Ascending aorta (tissue), 2 donors: ENCODE results near the gene PRKAG1. TPM values are rescaled to one million over a fixed set of nuclear protein-coding genes. Genes with fewer than 3 reads are reported as not detected.

Source experiments
- DNase-seq, 2 donors: peaks; one replicate each; pipeline ENCODE4 v3.0.0-alpha.2; 2019; ENCODE audit warnings: low spot score in 2 of 2
- H3K27ac ChIP-seq, 2 donors: fragments of 200-600 bp; sonication (generic); one replicate each; pipeline ENCODE4 v1.5.1; 2016 to 2017; ENCODE audit warnings: mild to moderate bottlenecking in 1 of 2
- H3K27me3 ChIP-seq: fragments of 200-600 bp; sonication (generic); one replicate; pipeline ENCODE4 v1.5.1; 2017
- H3K36me3 ChIP-seq, 2 donors: fragments of 200-600 bp; sonication (generic); one replicate each; pipeline ENCODE4 v1.5.1; 2016
- H3K4me1 ChIP-seq, 2 donors: fragments of 200-600 bp; sonication (generic); one replicate each; pipeline ENCODE4 v1.5.1; 2016 to 2017; ENCODE audit warnings: mild to moderate bottlenecking in 1 of 2
- H3K4me3 ChIP-seq, 2 donors: fragments of 200-600 bp; sonication (generic); one replicate each; pipeline ENCODE4 v1.5.1; 2016 to 2017; ENCODE audit warnings: mild to moderate bottlenecking in 1 of 2
- H3K9me3 ChIP-seq, 2 donors: fragments of 200-600 bp; sonication (generic); one replicate each; pipeline ENCODE4 v1.5.1; 2016
- intact Hi-C: fragments of 100-400 bp; cut with DNase I; formaldehyde crosslinking; loops from one replicate; pipeline ENCODE4 v1.15.1; 2023
- total RNA-seq: library from RNA; depleted of rRNA; stranded (reverse); fragments of >200 nt; gene quantifications from one replicate; pipeline ENCODE4 v1.1.0, GENCODE V29; 2016
- TF ChIP-seq, protein P1 (sequence below), 3 experiments: fragments of 200-600 bp in 2 of 3; fragments of 450-650 bp in 1 of 3; sonication (generic) in 2 of 3; IDR thresholded peaks; one replicate each; pipeline ENCODE4 v1.5.1; 2016 to 2019; ENCODE audit warnings: antibody characterized with exemption in 3 of 3, mild to moderate bottlenecking in 1 of 3, moderate library complexity in 1 of 3

The PRKAG1 gene
- total RNA-seq, 1 donor from 2014 or later, result 32.8 TPM

DNA sequence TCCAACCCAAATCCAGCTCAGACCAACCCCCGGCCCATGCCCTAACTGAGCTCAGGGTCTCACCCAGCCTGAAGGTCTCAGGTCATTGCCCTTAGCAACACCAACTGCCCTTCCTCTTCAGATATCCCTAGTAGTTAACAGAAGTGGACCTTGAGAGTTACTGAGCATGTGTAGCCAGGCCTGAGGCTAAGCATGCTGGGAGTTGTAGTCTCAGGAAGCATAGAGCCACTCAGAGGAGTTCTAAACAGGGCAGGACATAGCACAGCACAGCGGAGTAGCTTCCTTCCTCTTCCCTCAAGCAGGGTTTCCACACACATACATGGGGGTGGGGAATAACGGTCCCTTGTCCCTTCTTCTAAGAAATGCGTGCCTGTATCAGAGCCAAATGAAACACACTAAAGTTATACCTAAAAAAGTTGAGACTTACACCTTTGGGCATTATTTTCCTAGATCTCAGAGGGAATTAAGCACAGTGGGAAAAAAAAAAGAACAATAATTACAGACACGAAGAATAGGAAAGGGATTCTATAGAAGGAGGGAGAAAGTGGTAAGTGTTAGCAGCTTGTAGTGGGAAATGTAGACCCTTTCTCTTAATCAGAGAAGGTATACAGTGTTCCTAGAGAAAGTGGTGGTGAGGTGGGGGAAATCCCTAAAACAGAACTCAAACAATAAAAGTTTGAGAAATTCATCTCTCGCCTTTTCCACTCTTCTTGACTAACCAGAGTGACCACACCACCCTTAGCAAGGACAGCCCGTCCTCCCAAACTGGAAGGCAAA, 37.6 kb upstream of the PRKAG1 start:
- intact Hi-C loops, result loop anchor here (5.0 kb wide), 1 partner anchor 39 kb away; the partner anchor contains the start of gene PRKAG1
- TF ChIP-seq, protein P1, sequence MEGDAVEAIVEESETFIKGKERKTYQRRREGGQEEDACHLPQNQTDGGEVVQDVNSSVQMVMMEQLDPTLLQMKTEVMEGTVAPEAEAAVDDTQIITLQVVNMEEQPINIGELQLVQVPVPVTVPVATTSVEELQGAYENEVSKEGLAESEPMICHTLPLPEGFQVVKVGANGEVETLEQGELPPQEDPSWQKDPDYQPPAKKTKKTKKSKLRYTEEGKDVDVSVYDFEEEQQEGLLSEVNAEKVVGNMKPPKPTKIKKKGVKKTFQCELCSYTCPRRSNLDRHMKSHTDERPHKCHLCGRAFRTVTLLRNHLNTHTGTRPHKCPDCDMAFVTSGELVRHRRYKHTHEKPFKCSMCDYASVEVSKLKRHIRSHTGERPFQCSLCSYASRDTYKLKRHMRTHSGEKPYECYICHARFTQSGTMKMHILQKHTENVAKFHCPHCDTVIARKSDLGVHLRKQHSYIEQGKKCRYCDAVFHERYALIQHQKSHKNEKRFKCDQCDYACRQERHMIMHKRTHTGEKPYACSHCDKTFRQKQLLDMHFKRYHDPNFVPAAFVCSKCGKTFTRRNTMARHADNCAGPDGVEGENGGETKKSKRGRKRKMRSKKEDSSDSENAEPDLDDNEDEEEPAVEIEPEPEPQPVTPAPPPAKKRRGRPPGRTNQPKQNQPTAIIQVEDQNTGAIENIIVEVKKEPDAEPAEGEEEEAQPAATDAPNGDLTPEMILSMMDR (IDR thresholded peaks at IDR 0.05), result no peak
- Histone ChIP-seq H3K4me1 (peaks cover 8 to 31% of the 10 kb centered on the region in 2 donors), H3K36me3 (peaks cover 40% of the 10 kb centered on the region in 2 donors), H3K9me3 (no peaks in the 10 kb centered on the region), H3K27me3 (no peaks in the 10 kb centered on the region), H3K4me3 (peak overlapping the region; percentile 29 to 96), H3K27ac (peak overlapping the region in 1 of 2 donors; percentile 31)
- DNase-seq, result peak; percentile 33 to 82

DNA sequence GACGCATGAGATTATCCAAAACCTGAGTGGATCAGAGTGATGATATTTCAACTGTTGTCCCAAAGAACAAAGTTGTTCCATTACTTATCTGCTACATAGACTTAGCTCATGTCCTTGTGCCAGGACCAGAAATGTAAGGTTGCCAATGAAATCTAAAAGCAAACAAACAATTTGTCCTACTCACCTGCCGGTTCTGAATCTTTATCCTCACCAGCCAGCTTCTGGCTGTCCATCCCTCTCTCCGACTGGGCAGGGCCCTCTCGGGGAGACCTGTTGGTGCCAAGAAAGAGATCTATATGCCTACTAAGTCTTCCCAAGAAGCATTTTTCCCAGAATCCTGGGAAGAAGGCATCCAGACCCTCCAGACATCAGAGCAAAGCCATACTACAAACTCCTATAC, 36.5 kb upstream of the PRKAG1 start:
- H3K4me1 ChIP-seq, result peaks cover 8 to 31% of the 10 kb centered on the region in 2 donors
- H3K27ac ChIP-seq, result no peak overlapping the region
- TF ChIP-seq, protein P1 (IDR thresholded peaks at IDR 0.05), result no peak
- H3K9me3 ChIP-seq, result no peaks in the 10 kb centered on the region
- intact Hi-C loops, result loop anchor here (5.0 kb wide), 1 partner anchor 38 kb away; the partner anchor contains the start of gene PRKAG1
- peaks cover 50 to 51% of the 10 kb centered on the region in 2 donors for H3K36me3 ChIP-seq
- H3K27me3 ChIP-seq, result no peaks in the 10 kb centered on the region
- H3K4me3 ChIP-seq, result no peak overlapping the region
- DNase-seq, result no peak

DNA sequence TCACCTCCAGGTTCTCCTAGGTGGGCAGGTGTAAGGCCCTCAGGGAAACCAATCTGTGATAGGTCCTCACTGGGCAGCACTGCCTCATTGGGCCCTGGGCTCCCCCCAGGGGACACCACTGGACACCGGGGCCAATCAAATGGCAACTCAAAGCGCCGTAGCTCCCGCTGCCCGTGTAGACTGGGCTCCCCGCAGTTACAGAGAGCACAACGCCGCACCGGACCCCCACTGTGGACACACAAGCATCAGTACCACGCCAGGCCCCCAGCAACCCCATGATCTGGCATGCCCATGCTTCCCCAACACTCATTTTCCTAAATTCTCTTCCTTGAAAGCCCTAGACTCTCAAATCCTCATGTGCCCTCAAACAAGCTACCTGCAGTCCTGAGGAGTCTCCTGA, 35.9 kb upstream of the PRKAG1 start:
- no peaks in the 10 kb centered on the region for H3K27me3 ChIP-seq
- H3K9me3 ChIP-seq, result no peaks in the 10 kb centered on the region
- no peak overlapping the region for H3K27ac ChIP-seq
- H3K4me1 ChIP-seq, result peaks cover 8 to 31% of the 10 kb centered on the region in 2 donors
- H3K4me3 ChIP-seq, result no peak overlapping the region
- TF ChIP-seq, protein P1 (IDR thresholded peaks at IDR 0.05), result no peak
- intact Hi-C loops, result no loop called here
- peaks cover 56 to 57% of the 10 kb centered on the region in 2 donors for H3K36me3 ChIP-seq
- DNase-seq, result no peak

DNA sequence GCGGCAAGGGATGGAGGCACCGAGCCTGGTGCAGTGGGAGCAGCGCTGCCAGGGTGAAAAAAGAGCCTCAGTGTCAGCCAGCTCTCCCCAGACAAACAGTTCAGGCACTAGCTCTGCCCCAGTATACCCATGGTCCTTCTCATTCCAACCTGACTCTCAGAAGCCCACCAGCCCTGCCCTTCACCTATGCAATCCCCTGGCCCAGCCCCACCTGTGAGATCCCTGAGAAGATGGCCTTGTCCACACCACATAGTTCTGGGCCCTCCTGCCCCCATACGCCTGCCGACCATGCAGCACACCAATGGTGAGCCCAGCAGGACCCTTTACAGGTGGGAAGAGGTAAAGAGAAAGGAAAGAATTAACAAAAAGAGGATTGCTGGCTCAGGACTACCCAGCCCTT, 35.5 kb upstream of the PRKAG1 start:
- intact Hi-C loops, result no loop called here
- Histone ChIP-seq H3K27me3 (no peaks in the 10 kb centered on the region), H3K4me1 (peaks cover 8 to 31% of the 10 kb centered on the region in 2 donors), H3K36me3 (peaks cover 59 to 60% of the 10 kb centered on the region in 2 donors), H3K4me3 (no peak overlapping the region), H3K9me3 (no peaks in the 10 kb centered on the region), H3K27ac (no peak overlapping the region)
- DNase-seq, result no peak
- TF ChIP-seq, protein P1 (IDR thresholded peaks at IDR 0.05), result no peak

DNA sequence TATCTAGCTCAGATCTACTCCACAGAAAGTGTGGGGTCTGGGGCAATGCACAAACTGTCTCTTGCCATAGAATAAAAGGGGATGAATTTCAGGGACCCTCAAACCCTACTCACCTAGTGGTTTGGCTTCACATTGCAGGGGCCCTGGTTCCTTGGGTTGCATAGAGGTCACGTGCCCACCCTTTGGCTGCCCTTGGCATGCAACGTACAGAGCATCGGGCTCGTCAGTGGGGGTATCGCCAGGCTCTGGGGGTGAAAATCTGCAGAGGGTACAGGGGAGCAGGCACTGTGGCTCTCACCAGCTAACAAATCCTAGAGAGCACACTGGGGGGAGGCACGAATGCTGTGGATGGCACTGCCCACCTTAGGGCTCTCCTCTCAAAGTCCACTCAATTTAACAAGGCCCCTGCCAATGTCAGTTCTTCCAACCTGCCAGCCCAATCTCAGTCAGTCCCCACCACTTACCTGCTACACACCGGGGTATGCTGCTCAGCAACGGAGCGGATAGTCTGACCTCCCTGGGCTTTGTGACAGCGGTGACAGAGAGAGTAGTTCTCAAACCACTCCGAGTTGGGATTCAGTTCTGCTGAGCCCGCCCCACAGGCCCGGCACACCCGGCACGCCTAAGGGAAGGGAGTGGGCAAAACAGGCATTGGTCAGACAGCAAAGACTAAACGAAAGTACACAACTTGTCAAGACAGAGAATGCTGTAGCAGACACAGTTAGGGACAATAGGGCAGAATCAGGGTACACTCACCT, 34.1 kb upstream of the PRKAG1 start:
- TF ChIP-seq, protein P1 (IDR thresholded peaks at IDR 0.05), result no peak
- intact Hi-C loops, result no loop called here
- no peak for DNase-seq
- Histone ChIP-seq H3K27ac (no peak overlapping the region), H3K4me3 (no peak overlapping the region), H3K9me3 (no peaks in the 10 kb centered on the region), H3K27me3 (no peaks in the 10 kb centered on the region), H3K4me1 (peaks cover 5 to 20% of the 10 kb centered on the region in 2 donors), H3K36me3 (peaks cover 73 to 75% of the 10 kb centered on the region in 2 donors)
